DND-41 (cell line): ENCODE data around the gene FAM25A.
"Not testable (repeated sequence)": the region's sequence is repeated elsewhere in the genome, so short reads cannot be mapped to it uniquely, and the experiment has no call there.

ENCODE experiments used
- ATAC-seq: fragments of 200-7000 bp; cut with Tn5 transposase; 3 replicates; pipeline ENCODE4 v1.9.1; 2021; ENCODE audit warnings: low read depth; ENCODE audit not compliant: insufficient read depth
- DNase-seq: peaks from one replicate; pipeline ENCODE4 v3.0.0-alpha.2; 2020
- H2AFZ ChIP-seq: 2 replicates; pipeline ENCODE4 v1.6.0; 2012; ENCODE audit warnings: low read depth, low read length
- H3K27ac ChIP-seq: 2 replicates; pipeline ENCODE4 v1.5.1; 2012; ENCODE audit warnings: low read length, inconsistent platforms
- H3K27me3 ChIP-seq: fragments of 200-600 bp; sonication (generic); 2 replicates; pipeline ENCODE4 v1.6.0; 2012; ENCODE audit warnings: low read length, mild to moderate bottlenecking, inconsistent platforms; ENCODE audit not compliant: insufficient read depth, poor library complexity
- H3K36me3 ChIP-seq: 2 replicates; pipeline ENCODE4 v1.5.1; 2012; ENCODE audit warnings: low read length, inconsistent platforms; ENCODE audit not compliant: insufficient read depth
- H3K4me1 ChIP-seq: 2 replicates; pipeline ENCODE4 v1.5.1; 2012; ENCODE audit warnings: mild to moderate bottlenecking, low read length; ENCODE audit not compliant: insufficient read depth
- H3K4me2 ChIP-seq: 2 replicates; pipeline ENCODE4 v1.6.0; 2012; ENCODE audit warnings: mild to moderate bottlenecking, moderate library complexity, low read length, inconsistent platforms; ENCODE audit not compliant: insufficient read depth
- H3K4me3 ChIP-seq, 2 experiments: fragments of 200-600 bp in 1 of 2; shearing (Covaris generic) in 1 of 2; 2 replicates each; pipeline ENCODE4 v1.5.1; 2012 to 2016; ENCODE audit warnings: inconsistent platforms in 2 of 2, low read length in 2 of 2, mild to moderate bottlenecking in 2 of 2, low read depth in 1 of 2, moderate library complexity in 1 of 2
- H3K79me2 ChIP-seq: 2 replicates; pipeline ENCODE4 v1.6.0; 2012; ENCODE audit warnings: low read length, inconsistent platforms; ENCODE audit not compliant: insufficient read depth
- H3K9ac ChIP-seq: 2 replicates; pipeline ENCODE4 v1.6.0; 2012; ENCODE audit warnings: low read depth, mild to moderate bottlenecking, inconsistent platforms, low read length, moderate library complexity
- H3K9me3 ChIP-seq: 2 replicates; pipeline ENCODE4 v1.5.1; 2012; ENCODE audit warnings: low read length, moderate library complexity, mild to moderate bottlenecking, inconsistent platforms; ENCODE audit not compliant: insufficient read depth, severe bottlenecking
- H4K20me1 ChIP-seq: 2 replicates; pipeline ENCODE4 v1.6.0; 2012; ENCODE audit warnings: low read length; ENCODE audit not compliant: insufficient read depth
- CTCF ChIP-seq: IDR thresholded peaks from 2 replicates; pipeline ENCODE4 v1.5.1; 2012; ENCODE audit warnings: borderline replicate concordance, low read length, moderate library complexity, mild to moderate bottlenecking; ENCODE audit not compliant: poor library complexity, severe bottlenecking; ENCODE audit errors: extremely low read depth
- EZH2 ChIP-seq: IDR thresholded peaks from 3 replicates; pipeline ENCODE4 v1.6.1; 2012; ENCODE audit warnings: borderline replicate concordance, low read depth, mild to moderate bottlenecking, moderate library complexity, low read length, inconsistent platforms; ENCODE audit not compliant: severe bottlenecking

Gene FAM25A

GRCh38 chr10:86974484-86974883 is 45.6 kb upstream of the FAM25A start:
- Histone ChIP-seq H3K27me3 (no peaks in the 10 kb centered on the region), H3K4me2 (no peak overlapping the region), H3K36me3 (no peaks in the 10 kb centered on the region), H3K9me3 (no peaks in the 10 kb centered on the region), H3K9ac (no peak overlapping the region), H3K4me1 (no peaks in the 10 kb centered on the region), H3K27ac (no peak overlapping the region), H3K4me3 (no peak overlapping the region), H2AFZ (no peak overlapping the region), H3K79me2 (no peaks in the 10 kb centered on the region), H4K20me1 (no peaks in the 10 kb centered on the region)
- no peak for DNase-seq
- no peak for ATAC-seq
- TF ChIP-seq EZH2: no peak
- no peak for TF ChIP-seq CTCF

GRCh38 chr10:86976362-86977056 is 43.6 kb upstream of the FAM25A start:
- no peak for TF ChIP-seq EZH2
- TF ChIP-seq CTCF: no peak

GRCh38 chr10:86978457-86978856 is 41.6 kb upstream of the FAM25A start:
- H3K79me2 ChIP-seq, H3K4me2 ChIP-seq, H3K27ac ChIP-seq, H3K36me3 ChIP-seq, ATAC-seq, H2AFZ ChIP-seq, DNase-seq, H3K4me1 ChIP-seq, H3K9ac ChIP-seq, H3K27me3 ChIP-seq, H3K9me3 ChIP-seq, H3K4me3 ChIP-seq, H4K20me1 ChIP-seq: not testable (repeated sequence)

More at GRCh38 chr10:86976362-86977056, 43.6 kb upstream of the FAM25A start:
- H3K4me1 ChIP-seq: no peaks in the 10 kb centered on the region
- no peak overlapping the region for H2AFZ ChIP-seq
- H3K36me3 ChIP-seq: no peaks in the 10 kb centered on the region
- H3K4me3 ChIP-seq: no peak overlapping the region
- H3K9me3 ChIP-seq: no peaks in the 10 kb centered on the region
- peaks cover 5% of the 10 kb centered on the region for H3K27me3 ChIP-seq
- no peak overlapping the region for H3K9ac ChIP-seq
- no peak overlapping the region for H3K4me2 ChIP-seq
- H4K20me1 ChIP-seq: no peaks in the 10 kb centered on the region
- no peak for ATAC-seq
- H3K79me2 ChIP-seq: no peaks in the 10 kb centered on the region
- H3K27ac ChIP-seq: no peak overlapping the region
- DNase-seq: no peak

- no peak for TF ChIP-seq CTCF
- no peak for TF ChIP-seq EZH2
Observed at GRCh38 chr10:86979296-86979818, 40.7 kb upstream of the FAM25A start.

More at GRCh38 chr10:86979296-86979818, 40.7 kb upstream of the FAM25A start:
- Histone ChIP-seq H3K9ac (no peak overlapping the region), H3K9me3 (no peaks in the 10 kb centered on the region), H3K4me2 (no peak overlapping the region), H3K27ac (no peak overlapping the region), H3K4me3 (no peak overlapping the region), H3K36me3 (no peaks in the 10 kb centered on the region), H4K20me1 (no peaks in the 10 kb centered on the region), H3K4me1 (no peaks in the 10 kb centered on the region), H2AFZ (no peak overlapping the region), H3K27me3 (peaks cover 5% of the 10 kb centered on the region), H3K79me2 (no peaks in the 10 kb centered on the region)
- no peak for DNase-seq
- no peak for ATAC-seq
